ENCODE results near the gene SESN3. TPM values are rescaled to one million over a fixed set of nuclear protein-coding genes. Genes with fewer than 3 reads are reported as not detected.
A peak's percentile ranks its signal among the peaks of the same experiment; 100 is the strongest.

The SESN3 gene
- total RNA-seq, 1 experiment from 2014 or later: 0.55 TPM

DNA sequence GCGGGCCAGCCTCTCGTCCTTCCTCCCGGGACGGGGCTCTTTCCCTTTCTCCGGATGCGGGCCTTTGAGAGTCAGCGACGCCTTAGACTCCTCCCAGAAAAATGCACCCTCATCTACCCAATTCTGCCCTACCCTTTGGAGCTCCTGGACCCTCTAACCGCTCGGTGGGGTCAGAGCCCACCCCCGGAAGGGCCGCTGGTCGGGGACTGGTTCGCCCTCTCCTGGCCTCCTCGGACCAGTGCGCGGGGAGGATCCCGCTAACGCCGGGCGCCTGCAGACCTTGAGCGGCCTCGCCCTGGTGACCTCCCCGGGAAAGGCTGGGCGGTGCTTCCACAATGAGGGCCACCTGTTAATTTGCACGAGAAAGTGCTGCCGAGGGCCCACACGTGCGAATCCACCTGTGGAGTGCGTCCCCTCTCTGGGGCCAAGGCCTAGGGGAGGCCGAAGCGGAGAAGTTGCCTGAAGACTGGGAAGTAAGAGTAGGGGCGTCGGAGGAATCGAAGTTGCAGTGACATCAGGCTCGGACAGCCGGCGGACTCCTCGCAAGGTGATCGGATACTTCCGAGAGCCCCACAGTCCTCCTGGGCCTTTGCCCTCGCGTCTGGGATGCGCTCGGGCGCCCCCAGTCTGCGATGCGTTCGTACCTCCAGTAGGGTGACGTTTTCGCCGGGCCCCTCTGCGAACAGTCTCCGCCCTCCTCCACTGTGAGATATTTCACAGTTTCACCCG lies 79.9 kb downstream of the SESN3 start:
- H2AFZ ChIP-seq (ENCODE audit: low read length): peak overlapping the region; percentile 88
- no TSS peak for BruUV-seq (replicated peaks)
- H3K9ac ChIP-seq (ENCODE audit: low read length): peak overlapping the region; percentile 63
- peak overlapping the region; percentile 83 for H3K4me2 ChIP-seq (ENCODE audit: low read length)
- H3K9me3 ChIP-seq (ENCODE audit: low read length): no peaks in the 10 kb centered on the region
- H3K79me2 ChIP-seq (ENCODE audit: low read length): no peaks in the 10 kb centered on the region
- H3K27ac ChIP-seq (ENCODE audit: low read length): peak overlapping the region; percentile 60
- no peaks in the 10 kb centered on the region for H3K9me2 ChIP-seq (replicated peaks; ENCODE audit: low read length)
- CTCF ChIA-PET: interaction anchor here (0.8 to 2.5 kb wide), 6 partner anchors 75 to 640 kb away, joined by 3 to 16 read pairs (median 8); partner anchors contain the start of genes CEP57 and SRSF8
- H4K20me1 ChIP-seq (ENCODE audit: low read length): no peaks in the 10 kb centered on the region
- peak; percentile 98 for DNase-seq
- H3K27me3 ChIP-seq (ENCODE audit: low read length): no peaks in the 10 kb centered on the region
- intact Hi-C loops (cut with micrococcal nuclease): loop anchor here (1.0 to 5.0 kb wide), 6 partner anchors 43 to 681 kb away; partner anchors contain the start of genes CWC15 and KDM4D
- peaks cover 44% of the 10 kb centered on the region for H3K4me1 ChIP-seq (ENCODE audit: insufficient read depth, low read length)
- TF ChIP-seq, protein P1, sequence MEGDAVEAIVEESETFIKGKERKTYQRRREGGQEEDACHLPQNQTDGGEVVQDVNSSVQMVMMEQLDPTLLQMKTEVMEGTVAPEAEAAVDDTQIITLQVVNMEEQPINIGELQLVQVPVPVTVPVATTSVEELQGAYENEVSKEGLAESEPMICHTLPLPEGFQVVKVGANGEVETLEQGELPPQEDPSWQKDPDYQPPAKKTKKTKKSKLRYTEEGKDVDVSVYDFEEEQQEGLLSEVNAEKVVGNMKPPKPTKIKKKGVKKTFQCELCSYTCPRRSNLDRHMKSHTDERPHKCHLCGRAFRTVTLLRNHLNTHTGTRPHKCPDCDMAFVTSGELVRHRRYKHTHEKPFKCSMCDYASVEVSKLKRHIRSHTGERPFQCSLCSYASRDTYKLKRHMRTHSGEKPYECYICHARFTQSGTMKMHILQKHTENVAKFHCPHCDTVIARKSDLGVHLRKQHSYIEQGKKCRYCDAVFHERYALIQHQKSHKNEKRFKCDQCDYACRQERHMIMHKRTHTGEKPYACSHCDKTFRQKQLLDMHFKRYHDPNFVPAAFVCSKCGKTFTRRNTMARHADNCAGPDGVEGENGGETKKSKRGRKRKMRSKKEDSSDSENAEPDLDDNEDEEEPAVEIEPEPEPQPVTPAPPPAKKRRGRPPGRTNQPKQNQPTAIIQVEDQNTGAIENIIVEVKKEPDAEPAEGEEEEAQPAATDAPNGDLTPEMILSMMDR (conservative IDR thresholded peaks at IDR 0.05; ENCODE audit: low read depth, low read length): peak; percentile 60
- TF ChIP-seq EZH2 (IDR thresholded peaks at IDR 0.05; ENCODE audit: low read length, unreplicated experiment) (no peak), EZH2phosphoT487 (IDR thresholded peaks at IDR 0.05; ENCODE audit: borderline replicate concordance, low read length) (no peak)
- no peaks in the 10 kb centered on the region for H3K36me3 ChIP-seq (ENCODE audit: low read depth, low read length)
- POLR2A ChIA-PET (ENCODE audit: unreplicated experiment): no interaction called here
- peak overlapping the region; percentile 71 for H3K4me3 ChIP-seq (ENCODE audit: low read length)
- H3F3A ChIP-seq (ENCODE audit: low read length, unreplicated experiment): no peaks in the 10 kb centered on the region
- ATAC-seq: peak; percentile 68

DNA sequence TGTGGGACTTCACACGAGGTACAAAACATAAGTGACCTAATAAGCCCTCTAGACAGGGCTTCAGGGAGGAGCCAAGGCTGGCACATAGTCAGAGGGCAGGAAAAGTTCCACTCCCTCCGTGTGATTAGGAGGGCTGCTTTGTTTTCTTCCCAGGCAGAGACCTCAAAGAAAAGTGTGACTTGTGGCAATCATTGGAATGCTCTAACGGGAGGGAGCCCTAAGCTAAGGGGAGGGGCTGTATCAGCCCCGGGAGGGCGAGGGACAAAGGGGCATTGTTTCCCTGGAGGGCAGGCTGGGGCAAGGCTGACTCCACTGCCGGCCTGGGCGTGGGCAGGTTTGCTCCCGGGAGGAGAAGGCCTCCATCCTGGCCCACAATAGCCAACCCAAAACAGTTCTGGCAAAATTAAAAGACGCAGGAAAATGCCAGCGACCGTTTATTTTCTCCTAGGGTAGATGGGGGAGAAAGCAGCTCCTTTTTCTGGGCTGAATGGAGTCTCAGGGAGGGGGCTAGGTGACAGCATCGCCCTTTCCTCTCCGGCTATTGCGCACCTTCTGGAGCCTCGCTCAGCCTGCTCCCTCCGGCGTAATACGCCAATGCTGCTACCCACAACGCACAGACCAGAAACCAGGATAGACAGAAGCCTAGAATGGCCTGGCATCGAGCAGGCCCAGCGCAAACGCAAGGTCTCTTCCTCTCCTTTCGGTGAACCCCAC lies 81.2 kb downstream of the SESN3 start:
- Histone ChIP-seq H3K9me3 (ENCODE audit: low read length) (no peaks in the 10 kb centered on the region), H3K4me2 (ENCODE audit: low read length) (peak overlapping the region; percentile 83), H3K9ac (ENCODE audit: low read length) (peak overlapping the region; percentile 63), H3F3A (ENCODE audit: low read length, unreplicated experiment) (no peaks in the 10 kb centered on the region), H2AFZ (ENCODE audit: low read length) (peak overlapping the region; percentile 88), H3K27ac (ENCODE audit: low read length) (peak overlapping the region; percentile 60), H3K4me1 (ENCODE audit: insufficient read depth, low read length) (peaks cover 44% of the 10 kb centered on the region), H3K36me3 (ENCODE audit: low read depth, low read length) (no peaks in the 10 kb centered on the region), H4K20me1 (ENCODE audit: low read length) (no peaks in the 10 kb centered on the region), H3K4me3 (ENCODE audit: low read length) (peak overlapping the region; percentile 71), H3K27me3 (ENCODE audit: low read length) (no peaks in the 10 kb centered on the region), H3K79me2 (ENCODE audit: low read length) (no peaks in the 10 kb centered on the region), H3K9me2 (replicated peaks; ENCODE audit: low read length) (no peaks in the 10 kb centered on the region)
- POLR2A ChIA-PET (ENCODE audit: unreplicated experiment): interaction anchor here (0.5 to 0.6 kb wide), 3 partner anchors 34 to 412 kb away, joined by 4 to 6 read pairs (median 6); no protein-coding TSS in a partner anchor
- no TSS peak for BruUV-seq (replicated peaks)
- DNase-seq: peak; percentile 76
- no peak for TF ChIP-seq EZH2 (IDR thresholded peaks at IDR 0.05; ENCODE audit: low read length, unreplicated experiment)
- CTCF ChIA-PET: interaction anchor here (0.5 to 2.5 kb wide), 3 partner anchors 12 to 145 kb away, joined by 3 to 10 read pairs (median 4); no protein-coding TSS in a partner anchor
- peak; percentile 18 for ATAC-seq
- intact Hi-C loops (cut with micrococcal nuclease): loop anchor here (1.0 to 5.0 kb wide), 2 partner anchors 177 to 682 kb away; partner anchors contain the start of genes CWC15 and KDM4D

DNA sequence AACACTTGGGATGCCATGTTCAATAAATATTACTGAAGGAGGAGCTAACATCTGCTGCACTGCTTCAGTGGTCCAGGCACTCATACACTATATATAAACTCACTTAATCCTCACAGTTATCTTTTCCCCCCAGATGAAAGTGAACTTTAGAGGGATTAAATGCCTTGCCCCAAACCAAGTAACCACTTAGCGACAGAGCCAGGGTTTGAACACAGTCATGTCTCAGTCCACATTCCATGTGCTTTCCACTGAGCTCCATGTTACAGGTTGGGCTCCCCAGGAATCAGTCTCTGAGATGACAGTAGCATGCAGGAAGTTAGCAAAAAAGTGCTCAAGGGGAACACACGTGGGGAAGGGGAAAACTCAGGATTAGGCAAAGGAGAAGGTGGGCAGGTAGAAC lies 82.1 kb downstream of the SESN3 start:
- no peaks in the 10 kb centered on the region for H3K9me2 ChIP-seq (replicated peaks; ENCODE audit: low read length)
- BruUV-seq (replicated peaks): no TSS peak
- H4K20me1 ChIP-seq (ENCODE audit: low read length): no peaks in the 10 kb centered on the region
- intact Hi-C loops (cut with micrococcal nuclease): no loop called here
- H2AFZ ChIP-seq (ENCODE audit: low read length): no peak overlapping the region
- DNase-seq: no peak
- no peaks in the 10 kb centered on the region for H3F3A ChIP-seq (ENCODE audit: low read length, unreplicated experiment)
- H3K36me3 ChIP-seq (ENCODE audit: low read depth, low read length): no peaks in the 10 kb centered on the region
- no peak for ATAC-seq
- no peak overlapping the region for H3K4me2 ChIP-seq (ENCODE audit: low read length)
- TF ChIP-seq EZH2phosphoT487 (IDR thresholded peaks at IDR 0.05; ENCODE audit: borderline replicate concordance, low read length): no peak
- TF ChIP-seq EZH2 (IDR thresholded peaks at IDR 0.05; ENCODE audit: low read length, unreplicated experiment): no peak
- TF ChIP-seq, protein P1 (conservative IDR thresholded peaks at IDR 0.05; ENCODE audit: low read depth, low read length): no peak
- no peaks in the 10 kb centered on the region for H3K27me3 ChIP-seq (ENCODE audit: low read length)
- H3K9ac ChIP-seq (ENCODE audit: low read length): no peak overlapping the region
- no peaks in the 10 kb centered on the region for H3K9me3 ChIP-seq (ENCODE audit: low read length)
- ChIA-PET POLR2A (ENCODE audit: unreplicated experiment) (no interaction called here), CTCF (no interaction called here)
- H3K4me3 ChIP-seq (ENCODE audit: low read length): no peak overlapping the region
- peaks cover 44% of the 10 kb centered on the region for H3K4me1 ChIP-seq (ENCODE audit: insufficient read depth, low read length)
- H3K79me2 ChIP-seq (ENCODE audit: low read length): no peaks in the 10 kb centered on the region
- H3K27ac ChIP-seq (ENCODE audit: low read length): no peak overlapping the region

All from PC-3 (cell line).